K562 (cell line): ENCODE measurements around the gene RCL1. TPM values are rescaled to one million over a fixed set of nuclear protein-coding genes. Genes with fewer than 3 reads are reported as not detected.

Source experiments
- ATAC-seq: fragments of 200-7000 bp; cut with Tn5 transposase; 3 replicates; pipeline ENCODE4 v1.9.1; 2020; ENCODE audit warnings: moderate library complexity
- BruUV-seq: library from RNA; stranded (reverse); fragments of 400-500 nt; replicated peaks from 2 replicates; lab custom pipeline; 2021; lab: Mats Ljungman, UMichigan
- CTCF ChIA-PET: fragments of 300-600 bp; formaldehyde crosslinking; extraction: SDS; loops from one replicate; lab custom pipeline; 2021; ENCODE audit warnings: low intra/inter-chr PET ratio; lab: Yijun Ruan, JAX
- POLR2A ChIA-PET: fragments of 300-600, 350-650 bp; sonication (Branson Sonifier 250); formaldehyde crosslinking; extraction: SDS; loops from one replicate; lab custom pipeline; 2021; ENCODE audit warnings: antibody characterized with exemption, inconsistent platforms; lab: Yijun Ruan, JAX
- DNase-seq, 4 experiments: peaks; one replicate each; pipeline versions ENCODE4 v3.0.0 to v3.0.0-alpha.2; 2011 to 2018; ENCODE audit warnings: low spot score in 3 of 4, mixed read lengths in 3 of 4; ENCODE audit errors: extremely low read depth in 1 of 4
- FAIRE-seq: peaks from 2 replicates; lab custom pipeline; 2011; peaks lifted over from hg19 to GRCh38; lab: Jason Lieb, UNC
- H2AFZ ChIP-seq: 2 replicates; pipeline ENCODE4 v1.6.0; 2011; ENCODE audit warnings: low read depth, low read length, control low read depth, inconsistent platforms
- H3K27ac ChIP-seq: fragments of 200-600 bp; 3 replicates; pipeline ENCODE4 v1.8.0; 2011; ENCODE audit warnings: low read depth, mild to moderate bottlenecking, control low read depth, inconsistent platforms, low read length, moderate library complexity, mixed read lengths; ENCODE audit errors: extremely low read depth
- H3K27me3 ChIP-seq, 2 experiments: fragments of 300-600 bp in 1 of 2; 2 replicates in 1 of 2; 3 replicates in 1 of 2; pipeline versions ENCODE4 v1.6.0 to v1.8.0; 2011; ENCODE audit warnings: inconsistent platforms in 2 of 2, low read length in 2 of 2, mild to moderate bottlenecking in 1 of 2, mixed read lengths in 1 of 2, moderate library complexity in 1 of 2; ENCODE audit not compliant: control insufficient read depth in 2 of 2, insufficient read depth in 2 of 2
- H3K36me3 ChIP-seq: fragments of 300-600 bp; 3 replicates; pipeline ENCODE4 v1.8.0; 2011; ENCODE audit warnings: mild to moderate bottlenecking, low read length, inconsistent platforms; ENCODE audit not compliant: control insufficient read depth, insufficient read depth
- H3K4me1 ChIP-seq, 2 experiments: fragments of 200-600 bp in 1 of 2; replicated peaks in 1 of 2; 2 replicates in 1 of 2; 3 replicates in 1 of 2; pipeline versions ENCODE4 v1.5.1 to v1.8.0; 2011; ENCODE audit warnings: inconsistent platforms in 2 of 2, low read length in 2 of 2, mild to moderate bottlenecking in 1 of 2, mixed read lengths in 1 of 2, moderate library complexity in 1 of 2; ENCODE audit not compliant: control insufficient read depth in 2 of 2, insufficient read depth in 2 of 2
- H3K4me2 ChIP-seq: 2 replicates; pipeline ENCODE4 v1.6.1; 2011; ENCODE audit warnings: low read length, control low read depth, inconsistent platforms, mixed read lengths; ENCODE audit not compliant: insufficient read depth
- H3K4me3 ChIP-seq: fragments of 200-600 bp; sonication (generic), shearing (Covaris generic); 2 replicates; pipeline ENCODE4 v1.5.1; 2016; ENCODE audit warnings: control low read depth, inconsistent platforms
- H3K79me2 ChIP-seq: fragments of 200-600 bp; 3 replicates; pipeline ENCODE4 v1.8.0; 2011; ENCODE audit warnings: low read length, inconsistent platforms; ENCODE audit not compliant: control insufficient read depth, insufficient read depth
- H3K9ac ChIP-seq, 2 experiments: 2 replicates each; pipeline versions ENCODE4 v1.6.0 to v1.6.1; 2011; ENCODE audit warnings: low read depth in 2 of 2, low read length in 2 of 2, control low read depth in 1 of 2, inconsistent platforms in 1 of 2, mild to moderate bottlenecking in 1 of 2, mixed read lengths in 1 of 2; ENCODE audit not compliant: insufficient read depth in 1 of 2
- H3K9me1 ChIP-seq: one replicate; pipeline ENCODE4 v1.6.0; 2011; ENCODE audit warnings: inconsistent platforms, mild to moderate bottlenecking, low read length, moderate library complexity; ENCODE audit not compliant: control insufficient read depth, insufficient read depth
- H3K9me3 ChIP-seq: replicated peaks from 2 replicates; pipeline ENCODE4 v1.5.1; 2011; ENCODE audit warnings: low read depth, low read length, inconsistent platforms; ENCODE audit not compliant: control insufficient read depth, insufficient read depth
- H4K20me1 ChIP-seq: replicated peaks from 2 replicates; pipeline ENCODE4 v1.6.1; 2011; ENCODE audit warnings: low read length, inconsistent platforms, mixed read lengths; ENCODE audit not compliant: control insufficient read depth, insufficient read depth
- CREB3 ChIP-seq: fragments of 450-650 bp; conservative IDR thresholded peaks from 2 replicates; pipeline ENCODE4 v1.6.1; 2016; ENCODE audit warnings: missing genetic modification characterization, low read depth, mild to moderate bottlenecking, missing compliant biosample characterization, moderate library complexity
- ESRRA ChIP-seq: fragments of 450-650 bp; IDR thresholded peaks from 2 replicates; pipeline ENCODE4 v1.6.1; 2014; ENCODE audit warnings: low read depth, mild to moderate bottlenecking, moderate library complexity, borderline replicate concordance
- FOSL1 ChIP-seq: fragments of 200-800 bp; sonication (Bioruptor generic); conservative IDR thresholded peaks from 2 replicates; pipeline ENCODE4 v1.6.1; 2016; ENCODE audit warnings: missing genetic modification characterization, missing compliant biosample characterization
- HES1 ChIP-seq: fragments of 450-650 bp; IDR thresholded peaks from 2 replicates; pipeline ENCODE4 v1.6.1; 2016; ENCODE audit warnings: low read depth, mild to moderate bottlenecking, moderate library complexity
- KLF13 ChIP-seq: fragments of 450-650 bp; IDR thresholded peaks from 2 replicates; pipeline ENCODE4 v1.6.1; 2016; ENCODE audit warnings: missing genetic modification characterization, low read depth, mild to moderate bottlenecking, missing compliant biosample characterization, moderate library complexity, borderline replicate concordance
- MEIS2 ChIP-seq: fragments of 450-650 bp; IDR thresholded peaks from 2 replicates; pipeline ENCODE4 v1.6.1; 2014; ENCODE audit warnings: mild to moderate bottlenecking; ENCODE audit not compliant: partially characterized antibody
- POLR2A ChIP-seq: fragments of 450-650 bp; conservative IDR thresholded peaks from 2 replicates; pipeline ENCODE4 v1.6.1; 2016
- PRDM10 ChIP-seq: fragments of 450-650 bp; IDR thresholded peaks from 2 replicates; pipeline ENCODE4 v1.6.1; 2018; ENCODE audit not compliant: partially characterized antibody
- RBM25 ChIP-seq: fragments of 200-400 bp; formaldehyde crosslinking; IDR thresholded peaks from 2 replicates; pipeline ENCODE4 v1.6.1; 2018; ENCODE audit warnings: low read length, low read depth, moderate library complexity; ENCODE audit not compliant: severe bottlenecking
- SFPQ ChIP-seq: fragments of 200-400 bp; formaldehyde crosslinking; IDR thresholded peaks from 2 replicates; pipeline ENCODE4 v1.6.1; 2017; ENCODE audit warnings: mild to moderate bottlenecking, low read depth, low read length, moderate library complexity
- TAF7 ChIP-seq: fragments of 450-650 bp; IDR thresholded peaks from 2 replicates; pipeline ENCODE4 v1.6.1; 2016; ENCODE audit warnings: missing genetic modification characterization, missing compliant biosample characterization
- TRIM24 ChIP-seq, 2 experiments: fragments of 450-650 bp; IDR thresholded peaks; 2 replicates each; pipeline ENCODE4 v1.6.1; 2016
- ZNF586 ChIP-seq: fragments of 450-650 bp; formaldehyde crosslinking; conservative IDR thresholded peaks from 2 replicates; pipeline ENCODE4 v1.4.0; 2020; ENCODE audit warnings: mild to moderate bottlenecking, moderate library complexity
- ZNF764 ChIP-seq: fragments of 250-450 bp; sonication (Bioruptor Pico); IDR thresholded peaks from 2 replicates; pipeline ENCODE4 v1.4.0; 2020; ENCODE audit warnings: low read depth, mild to moderate bottlenecking, moderate library complexity
- WGBS: fragments of 100-300 bp; shearing (Covaris generic); methylation state at CpG from one replicate; pipeline ENCODE4 v1.1.6; 2016; ENCODE audit warnings: low coverage, mixed read lengths; ENCODE audit not compliant: insufficient coverage; ENCODE audit errors: missing lambda C conversion rate; 5-methylcytosine and 5-hydroxymethylcytosine counted together
- in situ Hi-C: fragments of 300-500 bp; cut with MboI; formaldehyde crosslinking; loops from 4 replicates; pipeline ENCODE4 v1.15.0; 2018; ENCODE audit warnings: inconsistent platforms, mixed read lengths
- intact Hi-C: fragments of 100-400 bp; cut with micrococcal nuclease; formaldehyde crosslinking; loops from 2 replicates; pipeline ENCODE4 v1.14.2; 2022
- polyA plus RNA-seq, 8 experiments: library from polyadenylated mRNA; depleted of rRNA in 4 of 8; stranded (reverse) in 5 of 8; unstranded in 3 of 8; fragments of >200 nt; fragmentation: Nextera tagmentation in 2 of 8; fragmentation: Illumina TruSeq in 1 of 8; extraction: Ambion mirVana in 2 of 8; extraction: Trizol in 1 of 8; gene quantifications; 2 replicates each; pipeline versions ENCODE4 v1.2.1 to v1.2.3, GENCODE V29; 2011 to 2014; ENCODE audit warnings: inconsistent platforms in 1 of 8, missing spikeins in 1 of 8
- total RNA-seq, 7 experiments: library from RNA; depleted of rRNA in 6 of 7; stranded (reverse); fragments of >200 nt in 6 of 7; fragmentation: Illumina TruSeq in 2 of 7; extraction: Trizol in 2 of 7; gene quantifications; 2 replicates each; pipeline versions ENCODE4 v1.2.1 to v1.2.3, GENCODE V29; 2011 to 2021; ENCODE audit warnings: low replicate concordance in 1 of 7

RCL1 gene
- total and polyA plus RNA-seq, 9 of the 15 experiments (the other 6 are each of a cell fraction or from before 2014, with no cell fraction given) = 24.0 to 67.7 (median 38.6) TPM

DNA sequence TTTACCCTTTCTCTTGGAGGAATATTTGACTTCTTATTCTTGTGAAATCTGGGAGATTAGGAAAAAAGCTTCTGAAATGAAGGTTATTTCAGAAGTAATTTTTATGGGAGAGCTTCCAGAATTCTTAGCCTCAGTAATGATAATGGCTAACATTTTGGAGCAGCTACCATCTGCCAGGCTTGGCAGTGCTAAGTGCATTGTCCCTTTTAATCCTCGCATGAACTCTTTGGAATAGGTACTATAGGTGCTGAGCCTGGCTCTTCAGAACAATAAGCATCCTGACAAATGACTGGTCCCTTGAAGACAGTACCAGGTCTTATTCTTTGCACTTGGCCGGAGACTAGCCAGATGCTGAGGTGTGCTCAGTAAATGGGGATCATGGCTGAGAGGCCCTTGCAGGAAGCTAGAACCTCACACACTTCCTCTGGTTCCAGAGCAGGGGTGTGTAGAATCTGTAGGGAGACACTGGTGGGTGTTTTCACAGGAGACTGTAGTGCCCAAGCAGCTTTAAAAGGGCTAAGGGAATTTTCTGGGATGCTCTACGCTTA, 90.7 kb downstream of the RCL1 start:
- Histone ChIP-seq H3K36me3 (peaks cover 18% of the 10 kb centered on the region; the same call in 2 of the 3 replicates), H3K4me1 (peaks cover 7 to 8% of the 10 kb centered on the region in 2 experiments; a peak in 3 of 5 replicates), H3K9ac (no peak overlapping the region), H4K20me1 (no peaks in the 10 kb centered on the region), H3K27ac (no peak overlapping the region), H3K9me3 (no peaks in the 10 kb centered on the region), H3K9me1 (no peaks in the 10 kb centered on the region), H3K4me3 (no peak overlapping the region), H3K27me3 (no peaks in the 10 kb centered on the region), H3K4me2 (no peak overlapping the region), H2AFZ (no peak overlapping the region), H3K79me2 (no peaks in the 10 kb centered on the region)
- ChIA-PET CTCF (no interaction called here), POLR2A (interaction anchor here (0.6 to 1.0 kb wide), 2 partner anchors 10 to 11 kb away, joined by 3 read pairs; no protein-coding TSS in a partner anchor)
- ATAC-seq = no peak
- TF ChIP-seq ZNF764 (CRISPR knock-in tag) = no peak
- no peak for TF ChIP-seq MEIS2
- no peak for TF ChIP-seq SFPQ
- no peak for TF ChIP-seq TAF7 (tag)
- TF ChIP-seq CREB3 = no peak
- TF ChIP-seq ZNF586 (CRISPR knock-in tag) = no peak
- TF ChIP-seq FOSL1 (tag) = no peak
- no peak for TF ChIP-seq PRDM10
- TF ChIP-seq KLF13 = no peak
- TF ChIP-seq TRIM24 (IDR thresholded peaks at IDR 0.05) = no peak
- no peak for TF ChIP-seq RBM25
- TF ChIP-seq HES1 = no peak
- TF ChIP-seq ESRRA = no peak
- no peak for TF ChIP-seq POLR2A
- no peak for DNase-seq
- no TSS peak for BruUV-seq
- intact Hi-C loops (no loop called here), in situ Hi-C loops (no loop called here)
- FAIRE-seq = no peak
- 100% methylated on average over 3 of the region's 3 CpGs for WGBS
